Gastrocnemius medialis (tissue), 4 donors: Measurements from ENCODE around the gene GPR158. TPM values are rescaled to one million over a fixed set of nuclear protein-coding genes. Genes with fewer than 3 reads are reported as not detected.
"Not testable (repeated sequence)": the region's sequence is repeated elsewhere in the genome, so short reads cannot be mapped to it uniquely, and the experiment has no call there.

Experiments
- ATAC-seq, 2 donors: fragments of 150-250 bp; one replicate each; pipeline ENCODE4 v1.9.1; 2016
- DNase-seq, 2 donors: peaks; one replicate each; pipeline ENCODE4 v3.0.0-alpha.2; 2019
- H3K27ac ChIP-seq, 4 donors: fragments of 200-600 bp; sonication (generic); 1 replicate in 1 of 4; 2 replicates in 3 of 4; pipeline ENCODE4 v1.5.1; 2016 to 2018; ENCODE audit warnings: mild to moderate bottlenecking in 2 of 4, moderate library complexity in 1 of 4
- H3K27me3 ChIP-seq, 3 donors: fragments of 200-600 bp; sonication (generic) in 2 of 3; 1 replicate in 1 of 3; 2 replicates in 2 of 3; pipeline versions ENCODE4 v1.5.1 to v1.6.0; 2016 to 2019; ENCODE audit warnings: mild to moderate bottlenecking in 1 of 3, moderate library complexity in 1 of 3
- H3K36me3 ChIP-seq, 2 donors: fragments of 200-600 bp; sonication (generic) in 1 of 2; one replicate each; pipeline ENCODE4 v1.5.1; 2017 to 2018
- H3K4me1 ChIP-seq, 2 donors: fragments of 200-600 bp; sonication (generic) in 1 of 2; one replicate each; pipeline ENCODE4 v1.5.1; 2016 to 2017; ENCODE audit warnings: mild to moderate bottlenecking in 2 of 2
- H3K4me3 ChIP-seq, 4 donors: fragments of 200-600 bp; sonication (generic) in 3 of 4; 1 replicate in 1 of 4; 2 replicates in 3 of 4; pipeline ENCODE4 v1.5.1; 2016 to 2019; ENCODE audit warnings: mild to moderate bottlenecking in 2 of 4
- H3K9me3 ChIP-seq, 3 donors: fragments of 200-600 bp; sonication (generic) in 2 of 3; 1 replicate in 1 of 3; 2 replicates in 2 of 3; pipeline ENCODE4 v1.5.1; 2016 to 2019
- CTCF ChIP-seq, 5 experiments: fragments of 450-650 bp in 3 of 5; fragments of 200-600 bp in 2 of 5; sonication (generic) in 2 of 5; IDR thresholded peaks in 4 of 5; conservative IDR thresholded peaks in 1 of 5; 1 replicate in 4 of 5; 2 replicates in 1 of 5; pipeline ENCODE4 v1.5.1; 2016 to 2019; ENCODE audit warnings: antibody characterized with exemption in 5 of 5, mild to moderate bottlenecking in 3 of 5, moderate library complexity in 3 of 5
- POLR2A ChIP-seq, 2 donors: fragments of 450-650 bp; IDR thresholded peaks; one replicate each; pipeline ENCODE4 v1.6.1; 2017; ENCODE audit warnings: antibody characterized with exemption in 2 of 2, mild to moderate bottlenecking in 2 of 2, moderate library complexity in 2 of 2
- in situ Hi-C, 4 donors: fragments of 200-750 bp; cut with MboI; loops; one replicate each; pipeline versions ENCODE4 v1.15.0 to v1.8.0; 2017; ENCODE audit warnings: low sequenced_read_pairs in 4 of 4
- intact Hi-C: fragments of 100-400 bp; cut with DNase I; formaldehyde crosslinking; loops from one replicate; pipeline ENCODE4 v1.15.1; 2023; ENCODE audit warnings: low total_unique reads
- total RNA-seq, 4 donors: library from RNA; depleted of rRNA; stranded (reverse); fragments of >200 nt; gene quantifications; one replicate each; pipeline versions ENCODE4 v1.1.0 to v1.2.3, GENCODE V29; 2016

GPR158 gene
- total RNA-seq, 4 donors from 2014 or later = 0.04 TPM; not detected in 3

- Histone ChIP-seq H3K27me3 (no peaks in the 10 kb centered on the region), H3K4me3 (no peak overlapping the region), H3K27ac (no peak overlapping the region), H3K36me3 (no peaks in the 10 kb centered on the region), H3K4me1 (no peaks in the 10 kb centered on the region), H3K9me3 (no peaks in the 10 kb centered on the region)
- in situ Hi-C loops = no loop called here
- DNase-seq = no peak
- intact Hi-C loops = no loop called here
- TF ChIP-seq CTCF (IDR thresholded peaks at IDR 0.05 in 4 of 5, conservative IDR thresholded peaks at IDR 0.05 in 1 of 5) (no peak), POLR2A (IDR thresholded peaks at IDR 0.05) (no peak)
- ATAC-seq = peak; percentile 74 to 89
Observed at GRCh38 chr10:25304606-25305005, 129.8 kb downstream of the GPR158 start.

- ATAC-seq (no peak), DNase-seq (no peak)
- intact Hi-C loops = no loop called here
- no peaks in the 10 kb centered on the region for H3K4me1 ChIP-seq
- H3K4me3 ChIP-seq = no peak overlapping the region
- H3K9me3 ChIP-seq = no peaks in the 10 kb centered on the region
- in situ Hi-C loops = no loop called here
- H3K27me3 ChIP-seq = no peaks in the 10 kb centered on the region
- no peak overlapping the region for H3K27ac ChIP-seq
- no peaks in the 10 kb centered on the region for H3K36me3 ChIP-seq
- TF ChIP-seq CTCF (IDR thresholded peaks at IDR 0.05 in 4 of 5, conservative IDR thresholded peaks at IDR 0.05 in 1 of 5) (no peak), POLR2A (IDR thresholded peaks at IDR 0.05) (no peak)
Observed at GRCh38 chr10:25306386-25306785, 131.6 kb downstream of the GPR158 start.

GRCh38 chr10:25308278-25308677 is 133.5 kb downstream of the GPR158 start:
- no peak overlapping the region for H3K4me3 ChIP-seq
- in situ Hi-C loops = no loop called here
- no peaks in the 10 kb centered on the region for H3K36me3 ChIP-seq
- H3K4me1 ChIP-seq = no peaks in the 10 kb centered on the region
- H3K27ac ChIP-seq = no peak overlapping the region
- no peaks in the 10 kb centered on the region for H3K9me3 ChIP-seq
- ATAC-seq (no peak), DNase-seq (no peak)
- intact Hi-C loops = no loop called here
- H3K27me3 ChIP-seq = no peaks in the 10 kb centered on the region
- TF ChIP-seq POLR2A (IDR thresholded peaks at IDR 0.05) (no peak), CTCF (IDR thresholded peaks at IDR 0.05 in 4 of 5, conservative IDR thresholded peaks at IDR 0.05 in 1 of 5) (no peak)

GRCh38 chr10:25317596-25318211 is 142.9 kb downstream of the GPR158 start:
- DNase-seq, H3K27me3 ChIP-seq, H3K4me3 ChIP-seq, in situ Hi-C loops, ATAC-seq, H3K9me3 ChIP-seq, H3K36me3 ChIP-seq, H3K27ac ChIP-seq, H3K4me1 ChIP-seq, intact Hi-C loops: not testable (repeated sequence)

GRCh38 chr10:25327273-25327672 is 152.5 kb downstream of the GPR158 start:
- H3K4me1 ChIP-seq = no peaks in the 10 kb centered on the region
- ATAC-seq = no peak
- TF ChIP-seq CTCF (IDR thresholded peaks at IDR 0.05 in 4 of 5, conservative IDR thresholded peaks at IDR 0.05 in 1 of 5) = no peak
- TF ChIP-seq POLR2A (IDR thresholded peaks at IDR 0.05) = no peak
- no peaks in the 10 kb centered on the region for H3K9me3 ChIP-seq
- H3K27ac ChIP-seq = no peak overlapping the region
- H3K27me3 ChIP-seq = no peaks in the 10 kb centered on the region
- no peak for DNase-seq
- H3K36me3 ChIP-seq = no peaks in the 10 kb centered on the region
- intact Hi-C loops (no loop called here), in situ Hi-C loops (no loop called here)
- no peak overlapping the region for H3K4me3 ChIP-seq
